Measurements from ENCODE around the gene MMP15. TPM values are rescaled to one million over a fixed set of nuclear protein-coding genes. Genes with fewer than 3 reads are reported as not detected.
"Not testable (repeated sequence)": the region's sequence is repeated elsewhere in the genome, so short reads cannot be mapped to it uniquely, and the experiment has no call there.

Gene MMP15
- total RNA-seq, 2 donors from 2014 or later = 0.31 TPM; not detected in 1

DNA sequence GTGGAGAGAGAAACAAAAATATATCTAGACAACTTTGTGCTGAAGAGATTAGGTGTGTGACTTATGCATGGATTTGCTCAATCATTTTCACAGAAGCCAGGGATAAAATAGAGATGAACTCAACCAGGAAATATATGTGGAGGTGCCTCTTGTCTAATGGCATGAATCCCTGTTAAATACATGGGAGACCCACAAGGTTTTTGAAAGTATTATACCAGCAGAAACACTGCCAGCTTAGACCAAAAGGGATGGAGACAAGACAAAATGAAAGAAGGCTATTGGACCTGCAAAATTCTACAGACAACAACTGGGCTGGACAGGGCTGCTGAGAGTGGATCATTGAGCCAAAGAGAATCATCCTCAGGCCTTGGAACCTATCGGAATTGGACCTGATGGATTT, 51.0 kb downstream of the MMP15 start:
- H3K36me3 Mint-ChIP-seq = no peaks in the 10 kb centered on the region
- no peaks in the 10 kb centered on the region for H3K9me3 Mint-ChIP-seq
- DNase-seq (ENCODE audit: low spot score) (no peak), ATAC-seq (no peak)
- H3K27me3 Mint-ChIP-seq = peaks cover 8% of the 10 kb centered on the region in 2 donors
- no peaks in the 10 kb centered on the region for H3K4me1 Mint-ChIP-seq (ENCODE audit: low read depth in 2 of 2)
- no peak overlapping the region for H3K4me3 Mint-ChIP-seq
- H3K27ac Mint-ChIP-seq = no peak overlapping the region

DNA sequence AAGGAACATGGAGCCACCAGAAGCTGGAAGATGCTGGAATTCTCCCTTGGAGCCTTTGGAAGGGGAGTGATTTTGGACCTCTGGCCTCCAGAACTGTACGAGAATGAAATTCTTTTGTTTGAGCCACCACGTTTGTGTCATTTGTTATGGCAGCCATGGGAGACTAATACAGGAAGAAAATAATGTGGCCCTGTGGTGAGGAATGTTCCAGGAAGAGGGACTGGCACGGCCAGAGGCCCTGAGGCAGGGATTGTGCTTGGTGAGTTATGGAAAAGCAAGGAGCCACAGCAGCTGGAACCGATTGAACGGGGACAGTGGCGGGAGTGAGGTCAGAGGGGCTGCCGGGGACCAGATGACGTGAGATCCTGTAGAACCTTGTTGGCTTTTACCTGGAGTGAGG, 52.2 kb downstream of the MMP15 start:
- no peak for ATAC-seq
- DNase-seq (ENCODE audit: low spot score) = no peak
- Mint-ChIP-seq H3K4me3 (no peak overlapping the region), H3K27ac (no peak overlapping the region), H3K36me3 (no peaks in the 10 kb centered on the region), H3K27me3 (peaks cover 8% of the 10 kb centered on the region in 2 donors), H3K9me3 (no peaks in the 10 kb centered on the region), H3K4me1 (ENCODE audit: low read depth in 2 of 2) (no peaks in the 10 kb centered on the region)

DNA sequence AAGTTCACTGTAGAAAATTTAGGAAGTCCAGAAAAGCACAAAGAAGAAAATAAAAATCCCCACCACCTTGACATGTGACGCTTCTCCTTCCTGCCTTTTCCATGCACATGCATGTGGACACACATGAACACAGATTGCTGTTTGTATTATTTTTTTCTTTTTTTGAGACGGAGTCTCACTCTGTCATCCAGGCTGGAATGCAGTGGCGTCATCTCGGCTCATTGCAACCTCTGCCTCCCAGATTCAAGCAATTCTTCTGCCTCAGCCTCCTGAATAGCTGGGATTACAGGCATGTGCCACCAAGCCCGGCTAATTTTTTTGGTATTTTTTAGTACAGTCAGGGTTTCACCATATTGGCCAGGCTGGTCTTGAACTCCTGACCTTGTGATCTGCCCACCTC, 55.1 kb downstream of the MMP15 start:
- H3K4me1 Mint-ChIP-seq (ENCODE audit: low read depth in 2 of 2); DNase-seq (ENCODE audit: low spot score); H3K36me3 Mint-ChIP-seq; H3K27me3 Mint-ChIP-seq; H3K9me3 Mint-ChIP-seq; H3K4me3 Mint-ChIP-seq; H3K27ac Mint-ChIP-seq; ATAC-seq: not testable (repeated sequence)

DNA sequence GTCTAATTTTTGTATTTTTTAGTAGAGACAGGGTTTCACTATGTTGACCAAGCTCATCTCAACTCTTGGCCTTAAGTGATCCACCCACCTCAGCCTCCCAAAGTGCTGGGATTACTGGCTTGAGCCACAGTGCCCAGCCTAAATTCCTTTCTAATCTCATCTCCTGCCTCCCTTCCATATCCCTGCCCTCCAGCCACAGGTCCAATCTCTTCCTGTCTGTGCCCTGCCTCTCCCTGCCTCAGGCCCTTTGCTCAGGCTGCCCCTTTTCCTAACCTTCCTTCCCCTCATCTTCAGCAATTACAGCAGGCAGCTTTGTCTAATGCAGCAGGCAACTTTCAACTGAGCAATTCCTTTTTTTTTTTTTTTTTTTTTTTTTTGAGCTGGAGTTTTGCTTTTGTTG, 56.8 kb downstream of the MMP15 start:
- H3K4me1 Mint-ChIP-seq (ENCODE audit: low read depth in 2 of 2) = no peaks in the 10 kb centered on the region
- H3K27ac Mint-ChIP-seq = no peak overlapping the region
- H3K36me3 Mint-ChIP-seq = no peaks in the 10 kb centered on the region
- peaks cover 5 to 8% of the 10 kb centered on the region in 2 donors for H3K27me3 Mint-ChIP-seq
- H3K9me3 Mint-ChIP-seq = no peaks in the 10 kb centered on the region
- no peak for ATAC-seq
- no peak for DNase-seq (ENCODE audit: low spot score)
- H3K4me3 Mint-ChIP-seq = no peak overlapping the region

DNA sequence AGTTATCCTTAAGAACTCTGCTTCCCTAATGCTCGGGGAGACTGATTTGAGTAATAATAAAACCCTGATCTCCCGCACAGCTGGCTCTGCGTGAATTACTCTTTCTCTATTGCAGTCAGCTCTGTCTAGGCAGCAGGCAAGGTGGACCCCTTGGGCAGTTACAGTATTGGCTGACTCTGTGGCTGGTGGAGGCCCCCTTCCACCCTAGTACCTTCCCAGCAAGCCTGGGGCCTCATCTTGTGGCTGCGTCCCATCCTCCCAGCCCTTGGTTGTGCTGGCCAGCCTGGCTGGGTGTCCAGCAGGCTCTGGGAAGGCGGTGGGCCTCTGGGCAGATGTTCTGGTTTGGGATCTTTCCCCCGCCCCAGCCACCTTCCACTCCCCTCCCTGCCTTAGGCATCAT, 59.1 kb downstream of the MMP15 start:
- no peak overlapping the region for H3K4me3 Mint-ChIP-seq
- H3K9me3 Mint-ChIP-seq = no peaks in the 10 kb centered on the region
- no peak for DNase-seq (ENCODE audit: low spot score)
- no peak for ATAC-seq
- H3K27ac Mint-ChIP-seq = no peak overlapping the region
- no peaks in the 10 kb centered on the region for H3K27me3 Mint-ChIP-seq
- no peaks in the 10 kb centered on the region for H3K36me3 Mint-ChIP-seq
- H3K4me1 Mint-ChIP-seq (ENCODE audit: low read depth in 2 of 2) = no peaks in the 10 kb centered on the region

DNA sequence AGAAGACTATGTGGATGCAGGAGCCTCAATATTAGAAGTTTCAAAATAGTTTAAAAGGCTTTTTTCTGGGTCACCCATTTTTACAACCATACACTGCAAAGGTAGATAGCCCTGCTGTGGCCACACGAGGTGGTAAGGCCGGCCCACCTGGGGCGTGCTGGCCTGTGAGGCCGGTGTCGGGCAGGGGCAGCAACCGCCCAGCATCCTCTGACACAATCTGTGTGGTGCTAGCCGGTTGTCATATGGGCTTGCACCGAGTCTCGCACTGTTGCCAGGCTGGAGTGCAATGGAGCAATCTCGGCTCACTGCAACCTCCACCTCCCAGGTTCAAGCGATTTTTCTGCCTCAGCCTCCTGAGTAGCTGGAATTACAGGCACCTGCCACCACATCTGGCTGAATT, 59.6 kb downstream of the MMP15 start:
- DNase-seq (ENCODE audit: low spot score) (no peak), ATAC-seq (no peak)
- Mint-ChIP-seq H3K4me3 (no peak overlapping the region), H3K27me3 (no peaks in the 10 kb centered on the region), H3K4me1 (ENCODE audit: low read depth in 2 of 2) (no peaks in the 10 kb centered on the region), H3K36me3 (no peaks in the 10 kb centered on the region), H3K27ac (no peak overlapping the region), H3K9me3 (no peaks in the 10 kb centered on the region)

DNA sequence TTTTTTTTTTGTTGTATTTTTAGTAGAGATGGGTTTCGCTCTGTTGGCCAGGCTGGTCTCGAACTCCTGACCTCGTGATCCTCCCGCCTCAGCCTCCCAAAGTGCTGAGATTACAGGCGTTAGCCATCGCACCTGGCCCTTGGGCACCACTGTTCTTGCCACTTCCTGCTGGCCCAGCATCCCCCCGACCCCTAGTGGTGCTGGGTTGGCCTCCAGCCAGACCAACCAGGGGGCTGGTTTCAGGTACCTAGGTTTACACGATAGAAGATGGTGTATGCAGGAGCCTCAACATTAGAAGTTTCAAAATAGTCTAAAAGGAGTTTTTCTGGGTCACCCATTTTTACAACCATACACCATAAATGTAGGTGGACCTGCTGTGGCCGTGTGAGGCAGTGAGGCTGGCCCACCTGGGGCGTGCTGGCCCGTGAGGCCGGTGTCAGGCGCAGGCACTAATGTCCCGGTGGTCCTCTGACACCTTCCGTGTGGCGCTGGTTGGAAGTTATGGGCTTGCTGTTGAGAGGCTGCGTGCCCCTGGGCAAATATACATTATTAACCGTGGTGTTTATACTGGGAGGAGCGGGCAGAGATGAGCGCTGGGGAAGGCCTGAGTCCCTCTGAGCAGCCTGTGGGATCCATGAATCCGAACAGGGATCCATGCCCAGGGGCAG, 60.2 kb downstream of the MMP15 start:
- DNase-seq (ENCODE audit: low spot score) (no peak), ATAC-seq (no peak)
- Mint-ChIP-seq H3K4me3 (no peak overlapping the region), H3K27ac (no peak overlapping the region), H3K27me3 (no peaks in the 10 kb centered on the region), H3K4me1 (ENCODE audit: low read depth in 2 of 2) (no peaks in the 10 kb centered on the region), H3K36me3 (no peaks in the 10 kb centered on the region), H3K9me3 (no peaks in the 10 kb centered on the region)

DNA sequence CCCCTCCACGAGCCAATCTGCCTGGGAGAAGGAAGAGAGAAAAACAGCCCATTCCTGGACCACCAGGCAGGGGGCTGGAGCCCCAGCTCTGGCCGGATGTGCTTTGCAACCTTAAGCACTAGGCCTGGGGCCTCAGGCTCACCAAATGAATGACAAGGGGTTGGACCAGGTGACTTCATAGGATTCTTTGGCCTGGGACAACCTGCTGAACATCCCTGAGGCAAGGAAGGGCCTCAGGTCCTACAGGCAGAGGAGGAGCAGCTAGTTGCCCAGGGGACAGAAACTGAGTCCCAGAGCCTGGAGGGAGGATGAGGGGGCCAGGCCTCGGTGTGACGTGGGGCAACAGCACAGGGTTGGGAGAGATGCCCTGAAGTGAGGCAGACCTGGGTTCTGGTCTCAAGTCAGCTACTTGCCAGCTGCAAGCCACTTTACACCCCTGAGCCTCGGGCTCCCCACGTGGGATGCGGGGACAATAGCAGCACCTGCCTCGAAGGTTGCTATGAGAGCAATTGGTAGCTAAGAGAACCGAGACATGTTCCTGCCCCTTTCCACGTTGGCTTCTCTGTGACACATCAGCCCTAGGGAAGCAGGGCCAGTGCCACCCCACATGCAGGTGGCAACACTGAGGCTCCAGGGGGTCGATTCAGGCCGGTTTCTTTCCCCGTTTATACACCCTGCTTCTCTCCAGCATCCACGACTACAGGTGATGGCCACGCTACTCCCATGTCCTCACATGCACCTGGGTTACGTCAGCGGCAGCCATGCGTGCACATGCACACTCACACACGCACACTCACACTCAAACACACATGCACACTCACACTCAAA, 61.0 kb downstream of the MMP15 start:
- Mint-ChIP-seq H3K9me3 (no peaks in the 10 kb centered on the region), H3K4me1 (ENCODE audit: low read depth in 2 of 2) (no peaks in the 10 kb centered on the region), H3K4me3 (no peak overlapping the region), H3K27me3 (no peaks in the 10 kb centered on the region), H3K27ac (no peak overlapping the region), H3K36me3 (no peaks in the 10 kb centered on the region)
- no peak for ATAC-seq
- DNase-seq (ENCODE audit: low spot score) = no peak

DNA sequence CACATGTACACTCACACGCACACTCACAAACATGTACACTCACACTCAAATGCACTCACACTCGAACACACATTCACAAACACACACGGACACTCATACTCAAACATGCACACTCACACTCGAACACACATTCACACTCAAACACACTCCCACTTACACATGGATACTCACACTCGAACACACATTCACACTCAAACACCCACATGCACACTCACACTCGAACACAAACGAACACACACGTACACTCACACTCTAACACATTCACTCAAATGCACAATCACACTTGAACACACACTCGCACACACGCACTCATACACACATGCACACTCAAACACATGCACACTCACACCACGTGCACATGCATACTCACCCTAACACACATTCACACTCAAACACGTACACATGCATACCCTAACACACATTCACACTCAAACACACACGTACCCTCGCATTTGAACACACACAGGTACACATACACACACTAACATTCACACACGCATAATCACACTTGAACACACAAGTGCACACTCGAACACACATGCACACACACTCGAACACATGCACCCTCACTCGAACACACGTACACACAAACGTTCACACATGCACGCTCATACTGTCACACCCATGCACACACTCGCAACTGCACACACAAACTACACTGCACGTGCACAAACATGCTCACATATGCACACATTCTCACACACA, 61.8 kb downstream of the MMP15 start:
- ATAC-seq (no peak), DNase-seq (ENCODE audit: low spot score) (no peak)
- no peaks in the 10 kb centered on the region for H3K9me3 Mint-ChIP-seq
- H3K36me3 Mint-ChIP-seq = no peaks in the 10 kb centered on the region
- H3K4me1 Mint-ChIP-seq (ENCODE audit: low read depth in 2 of 2) = no peaks in the 10 kb centered on the region
- no peak overlapping the region for H3K4me3 Mint-ChIP-seq
- no peak overlapping the region for H3K27ac Mint-ChIP-seq
- H3K27me3 Mint-ChIP-seq = no peaks in the 10 kb centered on the region

DNA sequence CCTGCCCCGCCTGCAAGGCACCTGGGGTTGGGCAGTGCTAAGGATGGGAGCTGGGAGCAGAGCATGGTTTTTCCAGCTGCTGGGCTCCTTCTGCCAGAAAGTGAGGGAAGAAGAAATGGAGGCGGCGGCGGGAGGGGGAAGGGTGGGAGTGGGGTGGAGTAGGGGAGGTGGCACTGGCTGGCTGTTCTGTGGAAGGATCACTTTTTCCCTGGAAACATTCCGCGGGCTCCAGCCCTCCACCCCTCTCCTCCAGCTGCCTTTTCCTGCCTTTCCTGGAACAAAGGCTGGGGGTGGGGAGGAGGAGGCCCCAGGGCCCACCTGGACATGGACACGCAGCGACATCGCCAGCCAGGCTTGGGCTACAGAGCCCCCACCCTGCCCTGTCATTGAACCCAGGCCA, 62.5 kb downstream of the MMP15 start:
- ATAC-seq = peak in 1 of 2 donors; percentile 43
- H3K27me3 Mint-ChIP-seq = no peaks in the 10 kb centered on the region
- no peak for DNase-seq (ENCODE audit: low spot score)
- H3K4me3 Mint-ChIP-seq = no peak overlapping the region
- H3K36me3 Mint-ChIP-seq = no peaks in the 10 kb centered on the region
- no peaks in the 10 kb centered on the region for H3K9me3 Mint-ChIP-seq
- no peaks in the 10 kb centered on the region for H3K4me1 Mint-ChIP-seq (ENCODE audit: low read depth in 2 of 2)
- no peak overlapping the region for H3K27ac Mint-ChIP-seq

DNA sequence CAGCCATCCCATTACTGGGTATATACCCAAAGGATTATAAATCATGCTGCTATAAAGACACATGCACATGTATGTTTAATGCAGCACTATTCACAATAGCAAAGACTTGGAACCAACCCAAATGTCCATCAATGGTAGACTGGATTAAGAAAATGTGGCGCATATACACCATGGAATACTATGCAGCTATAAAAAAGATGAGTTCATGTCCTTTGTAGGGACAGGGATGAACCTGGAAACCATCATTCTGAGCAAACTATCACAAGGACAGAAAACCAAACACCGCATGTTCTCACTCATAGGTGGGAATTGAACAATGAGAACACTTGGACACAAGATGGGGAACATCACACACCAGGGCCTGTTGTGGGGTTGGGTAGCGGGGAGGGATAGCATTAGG, 64.8 kb downstream of the MMP15 start:
- DNase-seq (ENCODE audit: low spot score); H3K36me3 Mint-ChIP-seq; H3K9me3 Mint-ChIP-seq; H3K4me1 Mint-ChIP-seq (ENCODE audit: low read depth in 2 of 2); ATAC-seq; H3K4me3 Mint-ChIP-seq; H3K27me3 Mint-ChIP-seq; H3K27ac Mint-ChIP-seq: not testable (repeated sequence)

DNA sequence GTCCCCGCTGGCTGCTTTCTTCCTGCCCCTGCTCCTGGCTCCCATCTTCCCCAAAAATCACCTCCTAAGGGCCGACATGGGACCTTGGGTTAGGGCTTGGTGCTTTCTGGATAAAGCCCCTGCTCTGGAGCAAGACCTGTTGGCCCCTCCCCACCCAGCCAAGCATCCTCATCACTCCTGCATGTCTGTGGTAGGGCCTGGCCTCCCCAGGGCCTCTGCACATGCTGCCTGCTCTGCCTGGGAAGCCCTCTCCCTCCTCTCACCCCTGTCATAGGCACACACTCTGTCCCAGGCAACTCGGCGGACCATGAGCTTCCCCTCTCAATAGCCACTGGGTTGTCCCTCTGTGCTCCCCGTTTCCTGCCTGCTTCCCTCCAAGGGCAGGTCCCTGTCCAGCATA, 68.5 kb downstream of the MMP15 start:
- H3K4me1 Mint-ChIP-seq (ENCODE audit: low read depth in 2 of 2) = peaks cover 9 to 13% of the 10 kb centered on the region in 2 donors
- no peaks in the 10 kb centered on the region for H3K9me3 Mint-ChIP-seq
- ATAC-seq = no peak
- H3K4me3 Mint-ChIP-seq = no peak overlapping the region
- DNase-seq (ENCODE audit: low spot score) = no peak
- no peak overlapping the region for H3K27ac Mint-ChIP-seq
- no peaks in the 10 kb centered on the region for H3K27me3 Mint-ChIP-seq
- H3K36me3 Mint-ChIP-seq = no peaks in the 10 kb centered on the region

DNA sequence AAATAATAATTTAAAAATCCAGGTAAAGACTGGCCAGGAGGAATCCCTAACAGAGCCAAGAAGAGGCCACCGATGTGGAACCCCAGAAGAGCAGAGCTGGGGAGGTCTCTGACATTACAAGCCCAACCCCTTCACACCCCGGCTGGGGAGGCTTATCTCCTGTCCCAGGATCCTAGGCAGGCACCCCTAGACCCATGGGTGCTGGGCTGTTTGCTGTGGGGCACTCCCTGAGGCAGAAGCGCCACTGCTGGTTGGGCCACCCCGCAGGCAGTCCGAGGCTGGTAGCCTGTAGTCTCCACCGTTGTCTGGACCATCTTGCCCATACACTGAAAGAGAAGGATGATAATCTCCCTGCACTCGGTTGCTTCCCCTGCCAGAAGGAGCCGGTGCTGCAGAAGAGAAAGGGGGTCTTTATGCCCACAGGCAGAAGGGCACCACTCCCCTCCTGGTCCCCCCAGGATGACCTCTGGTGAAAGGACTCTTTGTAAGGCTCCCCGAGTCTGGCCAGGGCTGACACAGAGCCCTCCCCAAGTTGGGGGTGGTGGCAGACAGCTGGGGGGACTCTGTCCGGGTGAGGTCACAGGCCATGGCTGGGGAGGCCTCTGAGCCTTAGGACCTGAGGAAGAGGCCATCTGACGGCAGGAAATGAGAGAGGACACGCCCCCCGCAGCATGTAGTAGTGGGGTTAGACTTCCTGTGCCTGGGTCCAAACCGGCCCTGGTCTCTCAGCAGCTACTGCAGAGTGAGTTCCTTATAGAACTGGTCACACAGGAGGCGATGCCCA, 69.4 kb downstream of the MMP15 start:
- H3K27ac Mint-ChIP-seq = peak overlapping the region in 1 of 2 donors; percentile 5
- no peak for DNase-seq (ENCODE audit: low spot score)
- no peak overlapping the region for H3K4me3 Mint-ChIP-seq
- peak; percentile 21 to 67 for ATAC-seq
- no peaks in the 10 kb centered on the region for H3K36me3 Mint-ChIP-seq
- no peaks in the 10 kb centered on the region for H3K27me3 Mint-ChIP-seq
- H3K4me1 Mint-ChIP-seq (ENCODE audit: low read depth in 2 of 2) = peaks cover 9 to 13% of the 10 kb centered on the region in 2 donors
- no peaks in the 10 kb centered on the region for H3K9me3 Mint-ChIP-seq
